HepG2 (cell line): ENCODE results near the gene MORF4L1. TPM values are rescaled to one million over a fixed set of nuclear protein-coding genes. Genes with fewer than 3 reads are reported as not detected.
A peak's percentile ranks its signal among the peaks of the same experiment; 100 is the strongest.

Experiments used
- AKNA ChIP-seq: sonication (generic); formaldehyde crosslinking; IDR thresholded peaks from 2 replicates; pipeline ENCODE4 v1.4.0; 2020; ENCODE audit warnings: missing genetic modification reagents, borderline replicate concordance
- ATF4 ChIP-seq, 2 experiments: fragments of 450-650 bp in 1 of 2; sonication (generic) in 1 of 2; formaldehyde crosslinking; IDR thresholded peaks; 2 replicates each; pipeline versions ENCODE4 v1.5.0 to v1.8.0; 2020 to 2022; ENCODE audit warnings: mild to moderate bottlenecking in 1 of 2, missing genetic modification reagents in 1 of 2
- HMGA1 ChIP-seq: sonication (generic); formaldehyde crosslinking; conservative IDR thresholded peaks from 2 replicates; pipeline ENCODE4 v1.4.0; 2020; ENCODE audit warnings: missing genetic modification reagents
- HNRNPLL ChIP-seq: fragments of 200-400 bp; formaldehyde crosslinking; IDR thresholded peaks from 2 replicates; pipeline ENCODE4 v1.6.1; 2017; ENCODE audit warnings: mild to moderate bottlenecking, low read depth, low read length; ENCODE audit not compliant: poor library complexity, severe bottlenecking
- JUN ChIP-seq: sonication (generic); formaldehyde crosslinking; IDR thresholded peaks from 2 replicates; pipeline ENCODE4 v1.4.0; 2020; ENCODE audit warnings: mild to moderate bottlenecking, missing genetic modification reagents
- MIER2 ChIP-seq: IDR thresholded peaks from 2 replicates; pipeline ENCODE4 v1.6.1; 2016; ENCODE audit warnings: missing biosample characterization, missing genetic modification reagents
- RARA ChIP-seq: IDR thresholded peaks from 2 replicates; pipeline ENCODE4 v1.6.1; 2016; ENCODE audit warnings: missing genetic modification reagents, missing compliant biosample characterization
- TCF12 ChIP-seq, 2 experiments: fragments of 450-650 bp in 1 of 2; sonication (generic) in 1 of 2; formaldehyde crosslinking in 1 of 2; IDR thresholded peaks; 2 replicates each; pipeline versions ENCODE4 v1.6.1 to v1.8.0; 2017 to 2022; ENCODE audit warnings: antibody characterized with exemption in 1 of 2, mild to moderate bottlenecking in 1 of 2, missing genetic modification reagents in 1 of 2, moderate library complexity in 1 of 2
- XRCC5 ChIP-seq: fragments of 200-400 bp; formaldehyde crosslinking; optimal IDR thresholded peaks from 2 replicates; pipeline ENCODE3; 2017; ENCODE audit warnings: mild to moderate bottlenecking, low read length
- ZFP90 ChIP-seq: sonication (generic); formaldehyde crosslinking; IDR thresholded peaks from 2 replicates; pipeline ENCODE4 v1.8.0; 2022; ENCODE audit warnings: missing genetic modification reagents, mild to moderate bottlenecking, inconsistent platforms, borderline replicate concordance
- ZNF124 ChIP-seq: sonication (generic); formaldehyde crosslinking; IDR thresholded peaks from 2 replicates; pipeline ENCODE4 v1.4.0; 2020; ENCODE audit warnings: missing genetic modification reagents
- ZNF552 ChIP-seq: sonication (generic); formaldehyde crosslinking; IDR thresholded peaks from 2 replicates; pipeline ENCODE4 v1.9.0; 2022; ENCODE audit warnings: missing genetic modification reagents, mild to moderate bottlenecking, borderline replicate concordance
- ZSCAN31 ChIP-seq: sonication (generic); formaldehyde crosslinking; IDR thresholded peaks from 2 replicates; pipeline ENCODE4 v1.5.0; 2020; ENCODE audit warnings: low read depth, mild to moderate bottlenecking, missing genetic modification reagents
- polyA plus RNA-seq, 8 experiments: library from polyadenylated mRNA; depleted of rRNA in 3 of 8; stranded (reverse) in 7 of 8; unstranded in 1 of 8; fragments of >200 nt; fragmentation: Illumina TruSeq in 4 of 8; extraction: Trizol in 4 of 8; gene quantifications; 2 replicates each; pipeline versions ENCODE4 v1.2.1 to v1.2.3, GENCODE V29; 2011 to 2016; ENCODE audit warnings: low read depth in 4 of 8, missing spikeins in 1 of 8, mixed read lengths in 1 of 8; ENCODE audit not compliant: insufficient read depth in 1 of 8
- total RNA-seq, 5 experiments: library from RNA; depleted of rRNA; stranded (reverse); fragments of >200 nt; fragmentation: Illumina TruSeq; extraction: Trizol; gene quantifications; 2 replicates each; pipeline ENCODE4 v1.2.3, GENCODE V29; 2016; ENCODE audit warnings: low read depth in 1 of 5
- TF ChIP-seq, protein P1 (sequence below): sonication (generic); formaldehyde crosslinking; IDR thresholded peaks from 2 replicates; pipeline ENCODE4 v1.5.0; 2020; ENCODE audit warnings: missing genetic modification reagents
- TF ChIP-seq, protein P2 (sequence below): sonication (generic); formaldehyde crosslinking; IDR thresholded peaks from 2 replicates; pipeline ENCODE4 v1.4.0; 2020; ENCODE audit warnings: missing genetic modification reagents, borderline replicate concordance
- TF ChIP-seq, protein P3 (sequence below): sonication (generic); formaldehyde crosslinking; IDR thresholded peaks from 2 replicates; pipeline ENCODE4 v1.4.0; 2020; ENCODE audit warnings: mild to moderate bottlenecking, missing genetic modification reagents

MORF4L1 gene
- total and polyA plus RNA-seq, 2 of the 13 experiments (the other 11 are each of a cell fraction or from before 2014, with no cell fraction given) = 218 to 219 TPM

GRCh38 chr15:78859971-78860719 lies 12.5 kb upstream of the MORF4L1 start (continued):
- TF ChIP-seq, protein P1, sequence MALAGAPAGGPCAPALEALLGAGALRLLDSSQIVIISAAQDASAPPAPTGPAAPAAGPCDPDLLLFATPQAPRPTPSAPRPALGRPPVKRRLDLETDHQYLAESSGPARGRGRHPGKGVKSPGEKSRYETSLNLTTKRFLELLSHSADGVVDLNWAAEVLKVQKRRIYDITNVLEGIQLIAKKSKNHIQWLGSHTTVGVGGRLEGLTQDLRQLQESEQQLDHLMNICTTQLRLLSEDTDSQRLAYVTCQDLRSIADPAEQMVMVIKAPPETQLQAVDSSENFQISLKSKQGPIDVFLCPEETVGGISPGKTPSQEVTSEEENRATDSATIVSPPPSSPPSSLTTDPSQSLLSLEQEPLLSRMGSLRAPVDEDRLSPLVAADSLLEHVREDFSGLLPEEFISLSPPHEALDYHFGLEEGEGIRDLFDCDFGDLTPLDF (CRISPR knock-in tag) = no peak
- TF ChIP-seq TCF12 (IDR thresholded peaks at IDR 0.05) (no peak), TCF12 (CRISPR knock-in tag; IDR thresholded peaks at IDR 0.05) (no peak), AKNA (no peak), XRCC5 (no peak), RARA (no peak), ATF4 (CRISPR knock-in tag; IDR thresholded peaks at IDR 0.05) (no peak), HMGA1 (CRISPR knock-in tag) (no peak), HNRNPLL (no peak), JUN (no peak), MIER2 (no peak), ZNF124 (CRISPR knock-in tag) (0 out of 2 replicates have a peak, but pooled peaks have one; percentile 49), ZFP90 (CRISPR knock-in tag) (no peak), ZNF552 (CRISPR knock-in tag) (0 out of 2 replicates have a peak, but pooled peaks have one; percentile 70), ZSCAN31 (CRISPR knock-in tag) (peak; percentile 44; the same call in 1 of the 2 replicates)
- TF ChIP-seq, protein P2, sequence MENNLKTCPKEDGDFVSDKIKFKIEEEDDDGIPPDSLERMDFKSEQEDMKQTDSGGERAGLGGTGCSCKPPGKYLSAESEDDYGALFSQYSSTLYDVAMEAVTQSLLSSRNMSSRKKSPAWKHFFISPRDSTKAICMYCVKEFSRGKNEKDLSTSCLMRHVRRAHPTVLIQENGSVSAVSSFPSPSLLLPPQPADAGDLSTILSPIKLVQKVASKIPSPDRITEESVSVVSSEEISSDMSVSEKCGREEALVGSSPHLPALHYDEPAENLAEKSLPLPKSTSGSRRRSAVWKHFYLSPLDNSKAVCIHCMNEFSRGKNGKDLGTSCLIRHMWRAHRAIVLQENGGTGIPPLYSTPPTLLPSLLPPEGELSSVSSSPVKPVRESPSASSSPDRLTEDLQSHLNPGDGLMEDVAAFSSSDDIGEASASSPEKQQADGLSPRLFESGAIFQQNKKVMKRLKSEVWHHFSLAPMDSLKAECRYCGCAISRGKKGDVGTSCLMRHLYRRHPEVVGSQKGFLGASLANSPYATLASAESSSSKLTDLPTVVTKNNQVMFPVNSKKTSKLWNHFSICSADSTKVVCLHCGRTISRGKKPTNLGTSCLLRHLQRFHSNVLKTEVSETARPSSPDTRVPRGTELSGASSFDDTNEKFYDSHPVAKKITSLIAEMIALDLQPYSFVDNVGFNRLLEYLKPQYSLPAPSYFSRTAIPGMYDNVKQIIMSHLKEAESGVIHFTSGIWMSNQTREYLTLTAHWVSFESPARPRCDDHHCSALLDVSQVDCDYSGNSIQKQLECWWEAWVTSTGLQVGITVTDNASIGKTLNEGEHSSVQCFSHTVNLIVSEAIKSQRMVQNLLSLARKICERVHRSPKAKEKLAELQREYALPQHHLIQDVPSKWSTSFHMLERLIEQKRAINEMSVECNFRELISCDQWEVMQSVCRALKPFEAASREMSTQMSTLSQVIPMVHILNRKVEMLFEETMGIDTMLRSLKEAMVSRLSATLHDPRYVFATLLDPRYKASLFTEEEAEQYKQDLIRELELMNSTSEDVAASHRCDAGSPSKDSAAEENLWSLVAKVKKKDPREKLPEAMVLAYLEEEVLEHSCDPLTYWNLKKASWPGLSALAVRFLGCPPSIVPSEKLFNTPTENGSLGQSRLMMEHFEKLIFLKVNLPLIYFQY = peak; percentile 67; the same call in 1 of the 2 replicates
- TF ChIP-seq, protein P3, sequence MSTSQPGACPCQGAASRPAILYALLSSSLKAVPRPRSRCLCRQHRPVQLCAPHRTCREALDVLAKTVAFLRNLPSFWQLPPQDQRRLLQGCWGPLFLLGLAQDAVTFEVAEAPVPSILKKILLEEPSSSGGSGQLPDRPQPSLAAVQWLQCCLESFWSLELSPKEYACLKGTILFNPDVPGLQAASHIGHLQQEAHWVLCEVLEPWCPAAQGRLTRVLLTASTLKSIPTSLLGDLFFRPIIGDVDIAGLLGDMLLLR (CRISPR knock-in tag) = no peak
